ENCODE results near the gene LRPAP1. TPM values are rescaled to one million over a fixed set of nuclear protein-coding genes. Genes with fewer than 3 reads are reported as not detected.
"Not testable (repeated sequence)": the region's sequence is repeated elsewhere in the genome, so short reads cannot be mapped to it uniquely, and the experiment has no call there.

Gene LRPAP1
- total RNA-seq, 1 donor from 2014 or later: 80.1 TPM

- H3K27ac Mint-ChIP-seq; H3K27me3 Mint-ChIP-seq (ENCODE audit: low read depth); H3K4me1 Mint-ChIP-seq (ENCODE audit: low read depth); H3K36me3 Mint-ChIP-seq (ENCODE audit: low read depth); DNase-seq (ENCODE audit: low spot score); H3K9me3 Mint-ChIP-seq; intact Hi-C loops (cut with micrococcal nuclease); H3K4me3 Mint-ChIP-seq (ENCODE audit: low read depth): not testable (repeated sequence)
Observed at GRCh38 chr4:3535812-3536211, 3.6 kb upstream of the LRPAP1 start.

- peak overlapping the region; percentile 45 for H3K4me3 Mint-ChIP-seq (ENCODE audit: low read depth)
- H3K36me3 Mint-ChIP-seq (ENCODE audit: low read depth): peaks cover 13% of the 10 kb centered on the region
- H3K27me3 Mint-ChIP-seq (ENCODE audit: low read depth): peaks cover 8% of the 10 kb centered on the region
- H3K9me3 Mint-ChIP-seq: peaks cover 5% of the 10 kb centered on the region
- intact Hi-C loops (cut with micrococcal nuclease): no loop called here
- peaks cover 13% of the 10 kb centered on the region for H3K4me1 Mint-ChIP-seq (ENCODE audit: low read depth)
- no peak for DNase-seq (ENCODE audit: low spot score)
- no peak overlapping the region for H3K27ac Mint-ChIP-seq
Observed at GRCh38 chr4:3533423-3533820, 1.2 kb upstream of the LRPAP1 start.

- H3K9me3 Mint-ChIP-seq: peaks cover 5% of the 10 kb centered on the region
- no peak overlapping the region for H3K27ac Mint-ChIP-seq
- peaks cover 8% of the 10 kb centered on the region for H3K27me3 Mint-ChIP-seq (ENCODE audit: low read depth)
- intact Hi-C loops (cut with micrococcal nuclease): no loop called here
- DNase-seq (ENCODE audit: low spot score): no peak
- H3K4me3 Mint-ChIP-seq (ENCODE audit: low read depth): peak overlapping the region; percentile 99
- peaks cover 13% of the 10 kb centered on the region for H3K4me1 Mint-ChIP-seq (ENCODE audit: low read depth)
- peaks cover 13% of the 10 kb centered on the region for H3K36me3 Mint-ChIP-seq (ENCODE audit: low read depth)
Observed at GRCh38 chr4:3532751-3533422, 665 bp upstream of the LRPAP1 start.

GRCh38 chr4:3531318-3531878 lies 824 bp downstream of the LRPAP1 start:
- Mint-ChIP-seq H3K9me3 (peaks cover 5% of the 10 kb centered on the region), H3K4me1 (ENCODE audit: low read depth) (peaks cover 13% of the 10 kb centered on the region), H3K36me3 (ENCODE audit: low read depth) (peaks cover 13% of the 10 kb centered on the region), H3K27me3 (ENCODE audit: low read depth) (peaks cover 8% of the 10 kb centered on the region), H3K27ac (peak overlapping the region; percentile 39), H3K4me3 (ENCODE audit: low read depth) (peak overlapping the region; percentile 99)
- intact Hi-C loops (cut with micrococcal nuclease): no loop called here
- DNase-seq (ENCODE audit: low spot score): no peak

GRCh38 chr4:3530663-3531254 lies 1.5 kb downstream of the LRPAP1 start:
- intact Hi-C loops (cut with micrococcal nuclease): no loop called here
- Mint-ChIP-seq H3K27ac (no peak overlapping the region), H3K36me3 (ENCODE audit: low read depth) (peaks cover 13% of the 10 kb centered on the region), H3K9me3 (peaks cover 5% of the 10 kb centered on the region), H3K4me1 (ENCODE audit: low read depth) (peaks cover 13% of the 10 kb centered on the region), H3K27me3 (ENCODE audit: low read depth) (peaks cover 8% of the 10 kb centered on the region), H3K4me3 (ENCODE audit: low read depth) (peak overlapping the region; percentile 99)
- no peak for DNase-seq (ENCODE audit: low spot score)

- Mint-ChIP-seq H3K4me3 (ENCODE audit: low read depth) (peak overlapping the region; percentile 99), H3K4me1 (ENCODE audit: low read depth) (peaks cover 13% of the 10 kb centered on the region), H3K9me3 (peaks cover under 1% of the 10 kb centered on the region), H3K36me3 (ENCODE audit: low read depth) (peaks cover 13% of the 10 kb centered on the region), H3K27ac (no peak overlapping the region), H3K27me3 (ENCODE audit: low read depth) (peaks cover 8% of the 10 kb centered on the region)
- intact Hi-C loops (cut with micrococcal nuclease): no loop called here
- no peak for DNase-seq (ENCODE audit: low spot score)
Observed at GRCh38 chr4:3530051-3530450, 2.2 kb downstream of the LRPAP1 start.

GRCh38 chr4:3529363-3529762 lies 2.9 kb downstream of the LRPAP1 start:
- Mint-ChIP-seq H3K27me3 (ENCODE audit: low read depth) (peaks cover 5% of the 10 kb centered on the region), H3K4me1 (ENCODE audit: low read depth) (peaks cover 13% of the 10 kb centered on the region), H3K36me3 (ENCODE audit: low read depth) (peaks cover 19% of the 10 kb centered on the region), H3K4me3 (ENCODE audit: low read depth) (no peak overlapping the region), H3K9me3 (no peaks in the 10 kb centered on the region), H3K27ac (no peak overlapping the region)
- intact Hi-C loops (cut with micrococcal nuclease): no loop called here
- no peak for DNase-seq (ENCODE audit: low spot score)

GRCh38 chr4:3527914-3528876 lies 4.0 kb downstream of the LRPAP1 start:
- peaks cover 22% of the 10 kb centered on the region for H3K36me3 Mint-ChIP-seq (ENCODE audit: low read depth)
- H3K4me3 Mint-ChIP-seq (ENCODE audit: low read depth): no peak overlapping the region
- H3K4me1 Mint-ChIP-seq (ENCODE audit: low read depth): peaks cover 13% of the 10 kb centered on the region
- no peaks in the 10 kb centered on the region for H3K27me3 Mint-ChIP-seq (ENCODE audit: low read depth)
- intact Hi-C loops (cut with micrococcal nuclease): no loop called here
- DNase-seq (ENCODE audit: low spot score): no peak
- no peaks in the 10 kb centered on the region for H3K9me3 Mint-ChIP-seq
- H3K27ac Mint-ChIP-seq: no peak overlapping the region

GRCh38 chr4:3527101-3527913 lies 4.9 kb downstream of the LRPAP1 start:
- Mint-ChIP-seq H3K27ac (no peak overlapping the region), H3K27me3 (ENCODE audit: low read depth) (no peaks in the 10 kb centered on the region), H3K4me3 (ENCODE audit: low read depth) (no peak overlapping the region), H3K4me1 (ENCODE audit: low read depth) (peaks cover 13% of the 10 kb centered on the region), H3K36me3 (ENCODE audit: low read depth) (peaks cover 22% of the 10 kb centered on the region), H3K9me3 (no peaks in the 10 kb centered on the region)
- no peak for DNase-seq (ENCODE audit: low spot score)
- intact Hi-C loops (cut with micrococcal nuclease): no loop called here

- no peak overlapping the region for H3K4me3 Mint-ChIP-seq (ENCODE audit: low read depth)
- peaks cover 22% of the 10 kb centered on the region for H3K36me3 Mint-ChIP-seq (ENCODE audit: low read depth)
- intact Hi-C loops (cut with micrococcal nuclease): no loop called here
- H3K27ac Mint-ChIP-seq: no peak overlapping the region
- no peaks in the 10 kb centered on the region for H3K27me3 Mint-ChIP-seq (ENCODE audit: low read depth)
- no peak for DNase-seq (ENCODE audit: low spot score)
- H3K4me1 Mint-ChIP-seq (ENCODE audit: low read depth): peaks cover 9% of the 10 kb centered on the region
- no peaks in the 10 kb centered on the region for H3K9me3 Mint-ChIP-seq
Observed at GRCh38 chr4:3526456-3526855, 5.8 kb downstream of the LRPAP1 start.

GRCh38 chr4:3525532-3526430 lies 6.4 kb downstream of the LRPAP1 start:
- H3K9me3 Mint-ChIP-seq: no peaks in the 10 kb centered on the region
- DNase-seq (ENCODE audit: low spot score): no peak
- no peaks in the 10 kb centered on the region for H3K27me3 Mint-ChIP-seq (ENCODE audit: low read depth)
- no peak overlapping the region for H3K4me3 Mint-ChIP-seq (ENCODE audit: low read depth)
- no peak overlapping the region for H3K27ac Mint-ChIP-seq
- H3K36me3 Mint-ChIP-seq (ENCODE audit: low read depth): peaks cover 26% of the 10 kb centered on the region
- intact Hi-C loops (cut with micrococcal nuclease): no loop called here
- peaks cover 3% of the 10 kb centered on the region for H3K4me1 Mint-ChIP-seq (ENCODE audit: low read depth)
